ENCODE data around the gene EVI5.
A peak's percentile ranks its signal among the peaks of the same experiment; 100 is the strongest.

Gene EVI5

DNA sequence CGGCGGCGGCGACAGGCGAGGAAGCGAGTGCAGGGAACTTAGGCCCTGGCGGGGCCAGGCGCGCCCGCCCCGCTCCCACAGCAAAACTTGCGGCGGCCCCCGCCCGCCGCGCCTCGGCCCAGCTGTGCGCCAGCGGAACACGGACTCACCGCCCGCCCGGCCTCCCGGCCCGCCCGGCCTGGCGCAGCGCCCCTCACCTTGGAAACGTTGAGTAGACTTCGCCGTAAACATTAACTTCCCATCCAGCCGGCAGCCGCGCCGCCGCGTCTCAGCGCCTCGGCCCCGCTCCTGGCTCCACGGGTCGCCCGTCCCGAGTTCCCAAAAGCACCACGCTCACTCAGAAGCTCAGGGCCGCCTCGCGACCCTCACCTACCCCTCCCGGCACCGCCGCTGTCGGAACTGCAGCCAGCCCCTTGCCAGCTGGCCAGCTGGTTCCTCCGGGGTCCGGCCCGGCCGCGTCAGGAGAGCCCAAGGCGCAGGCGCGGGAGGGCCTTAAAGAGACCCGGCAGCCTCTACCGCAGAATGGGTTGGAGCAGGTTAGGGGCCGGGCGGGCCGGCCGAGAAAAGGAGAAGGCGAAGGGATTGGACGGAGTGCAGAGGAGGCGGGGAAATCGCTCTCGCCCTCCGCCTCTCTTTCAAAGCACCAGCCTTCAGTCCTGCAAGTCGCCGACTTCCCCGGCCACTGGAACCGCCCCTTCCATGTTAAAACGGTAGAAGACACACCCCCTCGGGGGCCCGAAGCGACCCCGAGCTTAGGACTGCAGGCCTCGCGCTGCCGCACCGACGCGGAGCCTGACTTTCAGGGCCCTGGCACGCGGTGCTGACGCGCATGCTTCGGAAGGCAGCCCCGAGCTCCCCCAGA is at the start of gene EVI5:
EVI5 (minus strand) TSS at position 470 of the 862 bp plus-strand sequence. CDS start 48,562 bp downstream, outside the sequence.
- TF ChIP-seq, protein P1, sequence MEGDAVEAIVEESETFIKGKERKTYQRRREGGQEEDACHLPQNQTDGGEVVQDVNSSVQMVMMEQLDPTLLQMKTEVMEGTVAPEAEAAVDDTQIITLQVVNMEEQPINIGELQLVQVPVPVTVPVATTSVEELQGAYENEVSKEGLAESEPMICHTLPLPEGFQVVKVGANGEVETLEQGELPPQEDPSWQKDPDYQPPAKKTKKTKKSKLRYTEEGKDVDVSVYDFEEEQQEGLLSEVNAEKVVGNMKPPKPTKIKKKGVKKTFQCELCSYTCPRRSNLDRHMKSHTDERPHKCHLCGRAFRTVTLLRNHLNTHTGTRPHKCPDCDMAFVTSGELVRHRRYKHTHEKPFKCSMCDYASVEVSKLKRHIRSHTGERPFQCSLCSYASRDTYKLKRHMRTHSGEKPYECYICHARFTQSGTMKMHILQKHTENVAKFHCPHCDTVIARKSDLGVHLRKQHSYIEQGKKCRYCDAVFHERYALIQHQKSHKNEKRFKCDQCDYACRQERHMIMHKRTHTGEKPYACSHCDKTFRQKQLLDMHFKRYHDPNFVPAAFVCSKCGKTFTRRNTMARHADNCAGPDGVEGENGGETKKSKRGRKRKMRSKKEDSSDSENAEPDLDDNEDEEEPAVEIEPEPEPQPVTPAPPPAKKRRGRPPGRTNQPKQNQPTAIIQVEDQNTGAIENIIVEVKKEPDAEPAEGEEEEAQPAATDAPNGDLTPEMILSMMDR (IDR thresholded peaks at IDR 0.05; ENCODE audit: low read depth, low read length), result no peak
- TF ChIP-seq EZH2phosphoT487 (IDR thresholded peaks at IDR 0.05; ENCODE audit: low read depth), result no peak
- Histone ChIP-seq H3K9me3 (ENCODE audit: insufficient read depth, low read length) (no peaks in the 10 kb centered on the region), H3K4me3 (ENCODE audit: low read length) (peak within 1 kb of the TSS; percentile 98), H3K4me1 (ENCODE audit: low read length) (peaks cover 8% of the 10 kb centered on the region; the same call in 1 of the 2 replicates), H3K4me2 (ENCODE audit: low read length) (peak within 1 kb of the TSS; percentile 71), H3K9ac (ENCODE audit: low read length) (peak within 1 kb of the TSS; percentile 84), H4K20me1 (ENCODE audit: insufficient read depth, low read length) (no peaks in the 10 kb centered on the region), H3K79me2 (ENCODE audit: low read length) (peaks cover 25% of the 10 kb centered on the region), H2AFZ (ENCODE audit: low read depth, low read length) (peak within 1 kb of the TSS; percentile 99), H3K36me3 (replicated peaks; ENCODE audit: low read depth, low read length) (no peaks in the 10 kb centered on the region), H3K27ac (ENCODE audit: low read length) (peak within 1 kb of the TSS; percentile 43), H3K27me3 (ENCODE audit: low read depth, low read length) (no peaks in the 10 kb centered on the region)

DNA sequence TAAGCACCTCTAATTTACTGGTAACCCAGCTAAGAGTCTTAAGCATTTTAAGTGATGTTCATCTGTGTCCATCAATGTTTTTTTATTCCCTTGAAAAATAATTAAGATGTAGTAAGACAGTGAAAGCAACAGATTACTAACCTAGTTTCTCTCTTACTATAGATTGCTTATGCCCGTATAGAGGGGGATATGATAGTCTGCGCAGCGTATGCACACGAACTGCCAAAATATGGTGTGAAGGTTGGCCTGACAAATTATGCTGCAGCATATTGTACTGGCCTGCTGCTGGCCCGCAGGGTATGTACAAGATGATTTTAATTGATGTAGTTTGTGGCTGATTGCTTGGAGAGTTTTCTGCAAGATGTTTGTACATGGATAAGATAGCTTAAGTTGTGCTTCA is 49.7 kb upstream of the EVI5 start:
- Histone ChIP-seq H3K9me3 (ENCODE audit: insufficient read depth, low read length) (no peaks in the 10 kb centered on the region), H3K4me1 (ENCODE audit: low read length) (peaks cover 28% of the 10 kb centered on the region), H3K4me3 (ENCODE audit: low read length) (peak overlapping the region; percentile 84; the same call in 1 of the 2 replicates), H3K27ac (ENCODE audit: low read length) (no peak overlapping the region), H3K4me2 (ENCODE audit: low read length) (peak overlapping the region; percentile 91), H3K27me3 (ENCODE audit: low read depth, low read length) (no peaks in the 10 kb centered on the region), H3K36me3 (replicated peaks; ENCODE audit: low read depth, low read length) (peaks cover 56% of the 10 kb centered on the region), H4K20me1 (ENCODE audit: insufficient read depth, low read length) (peaks cover 73% of the 10 kb centered on the region), H3K79me2 (ENCODE audit: low read length) (peaks cover 78% of the 10 kb centered on the region), H3K9ac (ENCODE audit: low read length) (no peak overlapping the region), H2AFZ (ENCODE audit: low read depth, low read length) (no peak overlapping the region)
- TF ChIP-seq EZH2phosphoT487 (IDR thresholded peaks at IDR 0.05; ENCODE audit: low read depth), result no peak
- TF ChIP-seq, protein P1 (IDR thresholded peaks at IDR 0.05; ENCODE audit: low read depth, low read length), result no peak

DNA sequence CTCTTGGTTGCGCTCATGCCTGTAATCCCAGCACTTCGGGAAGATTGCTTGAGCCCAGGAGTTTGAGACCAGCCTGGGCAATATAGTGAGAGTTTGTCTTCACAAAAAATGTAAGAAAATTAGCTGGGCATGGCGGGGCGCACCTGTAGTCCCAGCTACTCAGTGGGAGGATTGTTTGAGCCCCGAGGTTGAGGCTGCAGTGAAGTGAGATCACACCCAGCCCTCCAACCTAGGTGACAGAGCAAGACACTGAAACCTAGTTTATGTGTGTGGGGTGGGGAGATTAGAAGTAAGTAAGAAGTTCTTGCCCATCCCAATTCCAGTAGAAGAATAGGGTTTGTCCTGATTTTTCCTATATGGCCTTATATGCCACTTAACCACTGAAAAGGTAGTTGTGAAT is 48.9 kb upstream of the EVI5 start:
- no peak for TF ChIP-seq EZH2phosphoT487 (IDR thresholded peaks at IDR 0.05; ENCODE audit: low read depth)
- TF ChIP-seq, protein P1 (IDR thresholded peaks at IDR 0.05; ENCODE audit: low read depth, low read length), result no peak
- H4K20me1 ChIP-seq (ENCODE audit: insufficient read depth, low read length), result peaks cover 66% of the 10 kb centered on the region
- no peaks in the 10 kb centered on the region for H3K27me3 ChIP-seq (ENCODE audit: low read depth, low read length)
- peak overlapping the region; percentile 84 for H3K4me3 ChIP-seq (ENCODE audit: low read length)
- peaks cover 28% of the 10 kb centered on the region for H3K4me1 ChIP-seq (ENCODE audit: low read length)
- no peaks in the 10 kb centered on the region for H3K9me3 ChIP-seq (ENCODE audit: insufficient read depth, low read length)
- peak overlapping the region; percentile 91 for H3K4me2 ChIP-seq (ENCODE audit: low read length)
- H3K79me2 ChIP-seq (ENCODE audit: low read length), result peaks cover 70% of the 10 kb centered on the region
- H3K9ac ChIP-seq (ENCODE audit: low read length), result peak overlapping the region; percentile 98
- H3K36me3 ChIP-seq (replicated peaks; ENCODE audit: low read depth, low read length), result peaks cover 51% of the 10 kb centered on the region
- H3K27ac ChIP-seq (ENCODE audit: low read length), result peak overlapping the region; percentile 63; the same call in 1 of the 2 replicates
- H2AFZ ChIP-seq (ENCODE audit: low read depth, low read length), result no peak overlapping the region

DNA sequence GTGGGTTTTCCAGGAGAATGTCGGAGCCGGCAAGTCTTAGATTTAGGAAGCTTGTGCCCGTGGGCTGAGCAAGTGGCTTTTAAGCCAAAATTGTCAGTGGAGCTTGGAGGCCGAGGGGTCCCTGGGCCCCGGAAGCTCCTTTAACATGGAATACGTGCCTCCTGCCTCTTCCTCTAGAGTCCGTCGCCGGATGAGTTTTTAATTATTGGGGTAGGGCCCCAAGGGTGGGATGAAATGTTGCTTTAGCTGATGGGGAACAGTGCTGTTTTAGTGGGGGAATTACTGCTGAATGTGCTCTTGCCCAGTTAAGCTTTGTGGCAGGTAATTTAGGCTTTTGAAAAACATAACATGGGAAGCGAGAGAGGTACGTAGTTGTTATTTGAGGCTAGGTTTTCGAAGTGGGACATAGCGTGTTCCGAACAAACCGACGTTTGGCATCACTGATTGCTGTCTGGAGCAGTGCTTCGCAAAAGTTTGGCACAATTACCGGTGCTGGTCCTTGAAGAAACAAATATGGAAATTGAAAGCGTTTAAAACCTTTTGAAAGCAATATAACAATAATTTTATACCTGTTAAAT is 47.7 kb upstream of the EVI5 start:
- Histone ChIP-seq H3K4me2 (ENCODE audit: low read length) (peak overlapping the region; percentile 91), H3K36me3 (replicated peaks; ENCODE audit: low read depth, low read length) (peaks cover 39% of the 10 kb centered on the region), H3K27ac (ENCODE audit: low read length) (peak overlapping the region; percentile 63), H3K4me1 (ENCODE audit: low read length) (peaks cover 28% of the 10 kb centered on the region), H3K79me2 (ENCODE audit: low read length) (peaks cover 58% of the 10 kb centered on the region), H4K20me1 (ENCODE audit: insufficient read depth, low read length) (peaks cover 54% of the 10 kb centered on the region), H3K27me3 (ENCODE audit: low read depth, low read length) (no peaks in the 10 kb centered on the region), H3K4me3 (ENCODE audit: low read length) (peak overlapping the region; percentile 84), H3K9ac (ENCODE audit: low read length) (peak overlapping the region; percentile 98), H3K9me3 (ENCODE audit: insufficient read depth, low read length) (no peaks in the 10 kb centered on the region), H2AFZ (ENCODE audit: low read depth, low read length) (no peak overlapping the region)
- TF ChIP-seq, protein P1 (IDR thresholded peaks at IDR 0.05; ENCODE audit: low read depth, low read length), result no peak
- no peak for TF ChIP-seq EZH2phosphoT487 (IDR thresholded peaks at IDR 0.05; ENCODE audit: low read depth)

Measured in OCI-LY3 (cell line).